ENCODE results near the gene ACD. TPM values are rescaled to one million over a fixed set of nuclear protein-coding genes. Genes with fewer than 3 reads are reported as not detected.

ACD gene
- total and polyA plus RNA-seq, 10 donors = 16.9 to 31.7 (median 24.0) TPM

- Histone ChIP-seq H3K4me3 (peak overlapping the region in 1 of 8 donors; percentile 79), H3K9me3 (no peaks in the 10 kb centered on the region), H3K36me3 (peaks cover 0 to 12% (median 0%) of the 10 kb centered on the region in 6 donors), H3K27me3 (replicated peaks in 1 of 7) (no peaks in the 10 kb centered on the region), H3K4me1 (peaks cover 33 to 88% (median 66%) of the 10 kb centered on the region in 6 donors), H3K27ac (peak overlapping the region; percentile 24 to 95 (median 90))
- DNase-seq = no peak
- 58 to 81% (median 74%) methylated on average over 4 to 6 of the region's 6 CpGs for WGBS, 5 donors
- TF ChIP-seq POLR2AphosphoS5 (IDR thresholded peaks at IDR 0.05) (no peak), CTCF (IDR thresholded peaks at IDR 0.05 in 8 of 11, conservative IDR thresholded peaks at IDR 0.05 in 3 of 11) (peak in 2 of 11 experiments; percentile 4 to 5)
- intact Hi-C loops (cut with DNase I; ENCODE audit: low total_unique reads) = no loop called here
Observed at GRCh38 chr16:67668495-67669157, 8.6 kb upstream of the ACD start.

DNA sequence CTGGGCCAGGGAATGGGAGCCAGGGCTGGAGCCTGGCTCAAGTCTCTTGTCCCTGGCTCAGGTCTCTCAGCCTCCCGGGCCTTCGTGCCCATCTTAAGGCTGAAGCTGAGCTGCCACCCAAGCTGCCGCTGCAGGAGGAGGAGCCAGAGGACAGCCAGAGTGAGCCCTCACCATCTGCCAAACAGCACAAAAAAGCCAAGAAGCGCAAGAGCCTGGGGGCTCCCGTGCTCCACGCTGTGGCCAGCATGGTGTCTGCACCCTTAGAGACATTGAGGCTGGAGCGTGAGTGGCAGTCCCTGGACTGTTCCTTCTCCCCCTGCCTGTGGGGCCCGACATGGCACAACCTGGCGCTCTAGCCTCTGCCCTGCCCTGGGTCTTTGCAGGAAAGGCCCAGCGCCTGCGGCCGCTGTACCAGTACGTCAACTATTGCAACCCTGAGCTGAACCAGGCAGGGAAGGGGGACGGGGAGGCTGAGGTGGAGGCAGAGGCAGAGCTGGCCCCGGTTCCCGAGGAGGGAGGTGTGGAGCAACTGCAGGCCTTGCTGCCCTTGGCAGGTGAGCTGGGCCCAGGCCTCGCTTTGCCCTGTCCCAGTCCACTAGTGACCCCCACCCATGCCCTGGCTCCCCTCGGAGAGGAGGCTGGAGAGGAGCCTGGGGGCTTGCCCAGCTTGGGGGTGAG, 7.9 kb upstream of the ACD start:
- TF ChIP-seq POLR2A (IDR thresholded peaks at IDR 0.05) = no peak
- TF ChIP-seq POLR2AphosphoS5 (IDR thresholded peaks at IDR 0.05) = peak; percentile 77 to 80 (median 77)
- peak; percentile 69 to 91 (median 86) for TF ChIP-seq CTCF (IDR thresholded peaks at IDR 0.05 in 8 of 11, conservative IDR thresholded peaks at IDR 0.05 in 3 of 11)
- DNase-seq = peak; percentile 93
- Histone ChIP-seq H3K36me3 (peaks cover 0 to 18% (median 0%) of the 10 kb centered on the region in 6 donors), H3K9me3 (no peaks in the 10 kb centered on the region), H3K27ac (peak overlapping the region; percentile 74 to 95 (median 90)), H3K27me3 (replicated peaks in 1 of 7) (no peaks in the 10 kb centered on the region), H3K4me1 (peaks cover 27 to 88% (median 60%) of the 10 kb centered on the region in 6 donors), H3K4me3 (peak overlapping the region in 6 of 8 donors; percentile 75 to 84 (median 80))
- WGBS, 5 donors = 24 to 29% (median 27%) methylated on average over 13 to 18 of the region's 18 CpGs
- intact Hi-C loops (cut with DNase I; ENCODE audit: low total_unique reads) = no loop called here

DNA sequence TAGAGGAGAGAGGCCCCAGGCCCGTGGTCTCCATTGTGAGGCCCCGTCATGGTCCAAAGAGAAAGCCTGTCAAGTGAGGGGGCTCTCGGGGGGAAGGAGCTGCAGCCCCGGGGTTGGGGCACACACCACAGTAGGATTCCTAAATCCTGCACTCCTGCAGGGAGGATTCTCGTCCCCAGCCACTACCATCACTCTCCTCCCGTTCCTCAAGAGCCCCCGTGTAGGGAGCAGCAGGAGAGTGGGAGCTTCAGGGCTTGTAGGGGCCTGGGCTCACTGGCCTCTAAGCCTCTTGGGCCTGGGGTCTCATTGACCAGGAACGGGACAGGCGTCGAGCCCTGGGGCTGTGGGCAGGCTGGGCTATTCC, 7.4 kb upstream of the ACD start:
- intact Hi-C loops (cut with DNase I; ENCODE audit: low total_unique reads) = no loop called here
- no peak for DNase-seq
- peaks cover 0 to 23% (median 0%) of the 10 kb centered on the region in 6 donors for H3K36me3 ChIP-seq
- 43 to 57% (median 46%) methylated on average over 5 to 10 of the region's 10 CpGs for WGBS, 5 donors
- peak overlapping the region; percentile 74 to 95 (median 90) for H3K27ac ChIP-seq
- no peaks in the 10 kb centered on the region for H3K27me3 ChIP-seq (replicated peaks in 1 of 7)
- H3K4me1 ChIP-seq = peaks cover 24 to 84% (median 54%) of the 10 kb centered on the region in 6 donors
- no peaks in the 10 kb centered on the region for H3K9me3 ChIP-seq
- H3K4me3 ChIP-seq = peak overlapping the region; percentile 65 to 84 (median 80)
- no peak for TF ChIP-seq POLR2AphosphoS5 (IDR thresholded peaks at IDR 0.05)
- TF ChIP-seq CTCF (IDR thresholded peaks at IDR 0.05 in 8 of 11, conservative IDR thresholded peaks at IDR 0.05 in 3 of 11) = no peak
- no peak for TF ChIP-seq POLR2A (IDR thresholded peaks at IDR 0.05)

All from spleen (tissue), 11 donors.